GM04503 (cell line): ENCODE results near the gene CLSTN2.

Source experiments
- DNase-seq: peaks from one replicate; pipeline ENCODE4 v3.0.0-alpha.2; 2012; ENCODE audit warnings: low read depth

The CLSTN2 gene

GRCh38 chr3:140343211-140344081 lies 408.5 kb downstream of the CLSTN2 start:
- DNase-seq = no peak

GRCh38 chr3:140344082-140344454 lies 409.1 kb downstream of the CLSTN2 start:
- no peak for DNase-seq

- DNase-seq = no peak
Measured at GRCh38 chr3:140344601-140345205, 409.7 kb downstream of the CLSTN2 start.

DNA sequence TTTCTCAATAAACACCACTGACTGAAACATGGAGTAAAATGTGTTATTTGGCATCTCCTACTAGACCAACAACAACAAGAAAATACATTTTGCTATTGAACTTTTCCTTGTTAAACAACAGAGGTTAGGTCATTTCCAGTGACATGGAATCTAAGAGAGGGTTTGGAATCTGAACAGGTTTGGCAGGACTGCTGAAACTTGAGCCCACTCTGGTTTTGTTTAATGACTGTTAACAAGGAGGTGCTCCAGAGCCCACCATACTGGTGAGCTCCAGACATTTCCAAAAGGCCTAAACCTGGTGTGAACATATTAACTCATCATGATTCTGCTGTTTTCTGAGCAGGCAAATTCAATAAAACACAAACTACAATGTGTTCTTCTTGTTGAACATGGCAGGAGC lies 412.2 kb downstream of the CLSTN2 start:
- DNase-seq = no peak

DNA sequence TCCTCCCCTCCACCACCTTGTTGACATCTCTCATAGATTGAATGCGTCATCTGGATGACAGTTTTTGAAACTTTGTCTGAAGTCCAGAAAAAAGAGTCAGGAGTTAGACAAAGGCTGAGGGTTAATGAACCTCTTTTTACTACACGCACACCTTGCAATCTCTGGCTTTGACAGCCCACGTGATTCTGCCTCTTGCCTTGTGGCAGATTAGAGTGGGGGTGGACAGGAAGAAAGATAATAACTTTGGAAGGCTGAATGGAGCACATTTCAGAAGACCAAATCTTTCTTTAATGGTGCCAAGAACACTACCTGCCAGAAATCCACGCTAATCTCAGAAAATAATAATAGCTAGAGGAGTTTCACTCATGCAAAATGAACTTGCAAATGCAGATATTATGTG lies 415.0 kb downstream of the CLSTN2 start:
- DNase-seq = no peak

- no peak for DNase-seq
Measured at GRCh38 chr3:140351466-140351865, 416.5 kb downstream of the CLSTN2 start.

GRCh38 chr3:140355481-140355880 lies 420.5 kb downstream of the CLSTN2 start:
- DNase-seq = no peak

GRCh38 chr3:140358686-140359085 lies 423.7 kb downstream of the CLSTN2 start:
- no peak for DNase-seq

DNA sequence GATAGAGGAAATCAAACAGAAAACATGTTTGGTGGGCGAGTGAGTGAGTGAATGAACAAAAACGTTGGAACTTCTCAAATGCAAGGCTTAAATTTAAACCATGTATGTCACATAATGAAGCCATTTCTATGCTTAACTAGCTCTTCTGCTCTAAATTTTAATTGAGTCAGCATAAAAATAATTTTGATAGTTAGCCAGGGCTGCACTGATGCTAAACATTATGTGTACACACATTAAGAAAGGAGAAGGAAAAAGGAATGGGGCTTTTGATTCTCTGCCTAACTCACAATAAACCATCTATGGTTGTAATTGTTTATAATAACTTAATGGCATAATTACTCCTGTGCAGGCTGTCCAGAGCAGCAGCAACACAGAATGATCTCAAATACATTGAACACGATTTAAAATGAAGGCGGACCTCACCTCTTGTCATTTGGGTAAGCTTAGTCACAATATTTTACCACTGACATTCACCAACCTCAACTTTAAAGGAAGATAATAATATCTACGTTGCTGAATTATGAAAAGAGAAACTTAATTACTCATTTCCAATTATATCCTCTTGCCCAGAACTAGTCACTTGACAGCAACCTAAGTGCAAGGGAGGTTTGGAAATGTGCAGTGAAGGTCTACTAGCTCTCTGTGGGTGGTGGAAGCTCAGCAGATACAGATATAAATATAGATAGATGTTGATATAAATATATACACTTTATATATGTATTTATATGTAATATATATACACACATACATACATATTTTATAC lies 424.4 kb downstream of the CLSTN2 start:
- no peak for DNase-seq

DNA sequence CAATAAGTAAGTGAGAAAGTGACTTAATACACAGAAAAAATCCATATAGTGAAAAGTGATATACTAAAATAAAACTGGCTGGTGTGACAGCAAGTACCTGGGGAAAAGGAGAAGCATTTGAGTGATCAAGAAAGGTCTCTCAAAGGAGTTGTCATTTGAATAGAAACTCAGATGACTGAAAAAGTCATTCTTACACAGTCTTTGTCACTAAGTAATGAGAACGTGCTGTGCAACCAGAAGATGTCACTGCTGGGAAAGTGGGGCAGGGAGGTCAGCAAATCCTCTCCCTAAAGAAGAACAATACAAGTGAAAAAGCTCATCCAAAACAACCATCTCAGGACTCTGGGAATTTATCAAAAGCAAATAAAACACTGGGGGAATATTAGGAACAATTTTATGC lies 425.3 kb downstream of the CLSTN2 start:
- DNase-seq = no peak

DNA sequence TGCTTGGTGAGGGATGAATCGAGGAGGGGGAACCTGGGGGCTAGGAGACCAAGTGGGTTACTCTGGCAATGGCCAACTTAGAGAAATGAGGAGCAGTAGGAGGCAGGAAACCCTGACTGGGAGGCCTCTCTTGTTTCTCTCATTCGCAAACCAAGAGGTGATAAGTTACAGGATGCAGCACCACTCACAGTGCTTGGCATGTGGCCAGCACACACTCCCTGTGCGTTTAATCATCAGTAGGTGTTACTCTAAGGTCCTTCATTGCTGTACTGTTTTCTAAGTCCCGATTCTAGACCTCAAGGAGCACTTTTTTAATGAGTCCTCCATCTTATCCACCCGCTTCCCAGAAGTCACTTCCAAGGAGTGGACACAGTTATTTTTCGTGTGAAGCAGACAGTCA lies 428.8 kb downstream of the CLSTN2 start:
- no peak for DNase-seq

GRCh38 chr3:140365872-140366697 lies 431.1 kb downstream of the CLSTN2 start:
- no peak for DNase-seq

GRCh38 chr3:140368223-140368811 lies 433.3 kb downstream of the CLSTN2 start:
- no peak for DNase-seq

- no peak for DNase-seq
Measured at GRCh38 chr3:140370686-140371085, 435.7 kb downstream of the CLSTN2 start.

GRCh38 chr3:140373234-140373633 lies 438.2 kb downstream of the CLSTN2 start:
- DNase-seq = no peak

GRCh38 chr3:140375002-140375401 lies 440.0 kb downstream of the CLSTN2 start:
- no peak for DNase-seq

DNA sequence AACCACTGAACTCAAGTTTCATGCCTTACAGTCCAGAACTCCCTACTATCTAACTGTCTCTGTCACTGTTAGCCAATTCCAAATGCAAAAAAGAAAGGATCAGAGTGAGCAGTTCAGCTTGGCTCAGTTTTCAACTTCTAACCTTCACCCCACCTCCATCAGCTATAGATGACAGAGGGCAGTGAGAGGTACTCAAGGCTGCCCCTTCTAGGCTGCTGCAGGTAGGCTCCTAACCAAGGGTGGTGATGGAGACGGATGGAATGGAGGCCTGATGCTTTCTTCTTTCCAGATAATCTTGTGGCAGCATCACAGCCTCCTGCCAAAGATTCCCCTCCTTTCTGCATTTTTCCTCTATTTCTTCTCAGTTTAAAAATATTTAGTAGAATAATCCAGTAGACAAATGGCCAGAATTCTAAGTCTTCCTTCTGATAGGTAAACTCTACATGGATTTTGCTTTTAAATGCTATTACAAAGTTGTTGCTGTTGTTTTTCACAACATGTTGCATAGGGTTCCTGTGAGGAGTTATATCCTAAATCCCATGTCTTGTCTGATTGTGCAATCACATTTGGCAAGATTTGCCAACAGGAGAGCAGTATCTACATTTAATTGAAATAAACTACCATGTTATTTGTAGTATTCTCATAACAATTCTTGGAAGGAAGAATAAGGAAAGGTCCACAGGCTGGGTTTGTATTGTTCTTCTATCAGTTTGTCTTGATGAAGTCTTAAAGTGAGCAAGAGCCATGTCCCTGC lies 441.3 kb downstream of the CLSTN2 start:
- no peak for DNase-seq

- no peak for DNase-seq
Measured at GRCh38 chr3:140377644-140378043, 442.7 kb downstream of the CLSTN2 start.

GRCh38 chr3:140378571-140379340 lies 443.8 kb downstream of the CLSTN2 start:
- DNase-seq = no peak
